ENCODE measurements around the gene RASEF. TPM values are rescaled to one million over a fixed set of nuclear protein-coding genes. Genes with fewer than 3 reads are reported as not detected.

Gene RASEF
- total and polyA plus RNA-seq, 2 of the 13 experiments (the other 11 are each of a cell fraction or from before 2014, with no cell fraction given): 0.07 TPM; not detected in 1

DNA sequence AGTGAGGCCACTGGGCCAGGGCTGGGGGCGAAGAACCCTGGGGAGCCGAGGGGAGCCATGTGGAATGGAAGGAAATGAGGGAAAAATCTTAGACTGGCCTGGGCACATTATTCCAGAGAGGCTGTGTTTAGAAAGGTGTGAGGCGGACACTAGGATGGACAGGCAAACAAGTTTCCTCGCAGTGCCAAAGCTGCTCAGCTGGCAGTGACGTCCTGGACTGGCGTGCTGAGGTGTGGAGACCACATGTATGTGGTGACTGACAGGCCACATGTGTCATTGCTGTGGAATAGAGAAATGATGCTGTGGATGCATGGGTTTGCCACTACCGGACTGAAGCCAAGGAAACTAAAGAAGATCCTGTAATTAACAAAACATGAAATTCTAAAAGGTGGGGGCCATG is 42.6 kb downstream of the RASEF start:
- Histone ChIP-seq H3K9me3 (ENCODE audit: low read length) (no peaks in the 10 kb centered on the region), H3K27ac (ENCODE audit: extremely low read length, insufficient read depth, low read length) (no peak overlapping the region), H3K4me2 (ENCODE audit: low read depth, low read length) (no peak overlapping the region), H3K36me3 (replicated peaks in 1 of 2; ENCODE audit: control insufficient read depth in 1 of 2, insufficient read depth in 2 of 2, low read length in 2 of 2) (no peaks in the 10 kb centered on the region), H3K9ac (ENCODE audit: insufficient read depth, low read depth, low read length) (no peak overlapping the region), H4K20me1 (ENCODE audit: insufficient read depth, low read length) (no peaks in the 10 kb centered on the region), H3K79me2 (ENCODE audit: insufficient read depth, low read length) (no peaks in the 10 kb centered on the region), H2AFZ (ENCODE audit: low read length) (no peak overlapping the region), H3K27me3 (ENCODE audit: control insufficient read depth in 1 of 2, insufficient read depth in 2 of 2, low read length in 2 of 2) (no peaks in the 10 kb centered on the region), H3K4me1 (ENCODE audit: insufficient read depth, low read length) (no peaks in the 10 kb centered on the region), H3K4me3 (replicated peaks in 1 of 3; ENCODE audit: insufficient read depth in 1 of 3, low read depth in 2 of 3, low read length in 3 of 3) (no peak overlapping the region)
- FAIRE-seq: no peak
- ChIA-PET POLR2A (no interaction called here), CTCF (ENCODE audit: low intra/inter-chr PET ratio, low total read pairs) (no interaction called here)
- DNase-seq (ENCODE audit: low spot score): no peak
- ATAC-seq: no peak
- intact Hi-C loops (cut with micrococcal nuclease; ENCODE audit: unreplicated experiment): no loop called here
- 27% methylated on average over 7 of the region's 7 CpGs for WGBS (ENCODE audit: low lambda C conversion rate)
- no TSS peak for BruUV-seq (replicated peaks)
- in situ Hi-C loops (cut with HindIII; ENCODE audit: extremely low pct_ligation_motif_present, low pct_unique_long_range_greater_than_20kb): no loop called here
- TF ChIP-seq WIZ (CRISPR knock-in tag; IDR thresholded peaks at IDR 0.05) (no peak), ZNF432 (CRISPR knock-in tag; IDR thresholded peaks at IDR 0.05; ENCODE audit: borderline replicate concordance) (no peak), KLF6 (CRISPR knock-in tag; IDR thresholded peaks at IDR 0.05) (no peak), NCOA1 (CRISPR knock-in tag; IDR thresholded peaks at IDR 0.05) (no peak), HNF4G (IDR thresholded peaks at IDR 0.05; ENCODE audit: borderline replicate concordance, low read depth, low read length) (no peak), HNF4G (CRISPR knock-in tag; IDR thresholded peaks at IDR 0.05; ENCODE audit: borderline replicate concordance, low read depth) (no peak), MIXL1 (CRISPR knock-in tag; IDR thresholded peaks at IDR 0.05) (no peak), THAP11 (CRISPR knock-in tag; IDR thresholded peaks at IDR 0.05) (no peak), ZNF567 (CRISPR knock-in tag; IDR thresholded peaks at IDR 0.05; ENCODE audit: borderline replicate concordance) (no peak), PRMT3 (CRISPR knock-in tag; IDR thresholded peaks at IDR 0.05; ENCODE audit: borderline replicate concordance, low read depth) (no peak), GABPA (IDR thresholded peaks at IDR 0.05; ENCODE audit: low read depth, low read length) (no peak), GABPA (CRISPR knock-in tag; IDR thresholded peaks at IDR 0.05; ENCODE audit: low read depth) (no peak), ZNF234 (CRISPR knock-in tag; conservative IDR thresholded peaks at IDR 0.05) (no peak), RFXAP (CRISPR knock-in tag; IDR thresholded peaks at IDR 0.05; ENCODE audit: borderline replicate concordance) (no peak), FOXO1 (CRISPR knock-in tag; IDR thresholded peaks at IDR 0.05) (no peak)
- TF ChIP-seq, protein P1, sequence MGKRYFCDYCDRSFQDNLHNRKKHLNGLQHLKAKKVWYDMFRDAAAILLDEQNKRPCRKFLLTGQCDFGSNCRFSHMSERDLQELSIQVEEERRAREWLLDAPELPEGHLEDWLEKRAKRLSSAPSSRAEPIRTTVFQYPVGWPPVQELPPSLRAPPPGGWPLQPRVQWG (CRISPR knock-in tag; IDR thresholded peaks at IDR 0.05; ENCODE audit: borderline replicate concordance, low read depth): no peak
- TF ChIP-seq, protein P2, sequence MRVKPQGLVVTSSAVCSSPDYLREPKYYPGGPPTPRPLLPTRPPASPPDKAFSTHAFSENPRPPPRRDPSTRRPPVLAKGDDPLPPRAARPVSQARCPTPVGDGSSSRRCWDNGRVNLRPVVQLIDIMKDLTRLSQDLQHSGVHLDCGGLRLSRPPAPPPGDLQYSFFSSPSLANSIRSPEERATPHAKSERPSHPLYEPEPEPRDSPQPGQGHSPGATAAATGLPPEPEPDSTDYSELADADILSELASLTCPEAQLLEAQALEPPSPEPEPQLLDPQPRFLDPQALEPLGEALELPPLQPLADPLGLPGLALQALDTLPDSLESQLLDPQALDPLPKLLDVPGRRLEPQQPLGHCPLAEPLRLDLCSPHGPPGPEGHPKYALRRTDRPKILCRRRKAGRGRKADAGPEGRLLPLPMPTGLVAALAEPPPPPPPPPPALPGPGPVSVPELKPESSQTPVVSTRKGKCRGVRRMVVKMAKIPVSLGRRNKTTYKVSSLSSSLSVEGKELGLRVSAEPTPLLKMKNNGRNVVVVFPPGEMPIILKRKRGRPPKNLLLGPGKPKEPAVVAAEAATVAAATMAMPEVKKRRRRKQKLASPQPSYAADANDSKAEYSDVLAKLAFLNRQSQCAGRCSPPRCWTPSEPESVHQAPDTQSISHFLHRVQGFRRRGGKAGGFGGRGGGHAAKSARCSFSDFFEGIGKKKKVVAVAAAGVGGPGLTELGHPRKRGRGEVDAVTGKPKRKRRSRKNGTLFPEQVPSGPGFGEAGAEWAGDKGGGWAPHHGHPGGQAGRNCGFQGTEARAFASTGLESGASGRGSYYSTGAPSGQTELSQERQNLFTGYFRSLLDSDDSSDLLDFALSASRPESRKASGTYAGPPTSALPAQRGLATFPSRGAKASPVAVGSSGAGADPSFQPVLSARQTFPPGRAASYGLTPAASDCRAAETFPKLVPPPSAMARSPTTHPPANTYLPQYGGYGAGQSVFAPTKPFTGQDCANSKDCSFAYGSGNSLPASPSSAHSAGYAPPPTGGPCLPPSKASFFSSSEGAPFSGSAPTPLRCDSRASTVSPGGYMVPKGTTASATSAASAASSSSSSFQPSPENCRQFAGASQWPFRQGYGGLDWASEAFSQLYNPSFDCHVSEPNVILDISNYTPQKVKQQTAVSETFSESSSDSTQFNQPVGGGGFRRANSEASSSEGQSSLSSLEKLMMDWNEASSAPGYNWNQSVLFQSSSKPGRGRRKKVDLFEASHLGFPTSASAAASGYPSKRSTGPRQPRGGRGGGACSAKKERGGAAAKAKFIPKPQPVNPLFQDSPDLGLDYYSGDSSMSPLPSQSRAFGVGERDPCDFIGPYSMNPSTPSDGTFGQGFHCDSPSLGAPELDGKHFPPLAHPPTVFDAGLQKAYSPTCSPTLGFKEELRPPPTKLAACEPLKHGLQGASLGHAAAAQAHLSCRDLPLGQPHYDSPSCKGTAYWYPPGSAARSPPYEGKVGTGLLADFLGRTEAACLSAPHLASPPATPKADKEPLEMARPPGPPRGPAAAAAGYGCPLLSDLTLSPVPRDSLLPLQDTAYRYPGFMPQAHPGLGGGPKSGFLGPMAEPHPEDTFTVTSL (CRISPR knock-in tag; IDR thresholded peaks at IDR 0.05; ENCODE audit: borderline replicate concordance): no peak
- TF ChIP-seq, protein P3, sequence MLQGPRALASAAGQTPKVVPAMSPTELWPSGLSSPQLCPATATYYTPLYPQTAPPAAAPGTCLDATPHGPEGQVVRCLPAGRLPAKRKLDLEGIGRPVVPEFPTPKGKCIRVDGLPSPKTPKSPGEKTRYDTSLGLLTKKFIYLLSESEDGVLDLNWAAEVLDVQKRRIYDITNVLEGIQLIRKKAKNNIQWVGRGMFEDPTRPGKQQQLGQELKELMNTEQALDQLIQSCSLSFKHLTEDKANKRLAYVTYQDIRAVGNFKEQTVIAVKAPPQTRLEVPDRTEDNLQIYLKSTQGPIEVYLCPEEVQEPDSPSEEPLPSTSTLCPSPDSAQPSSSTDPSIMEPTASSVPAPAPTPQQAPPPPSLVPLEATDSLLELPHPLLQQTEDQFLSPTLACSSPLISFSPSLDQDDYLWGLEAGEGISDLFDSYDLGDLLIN (CRISPR knock-in tag; IDR thresholded peaks at IDR 0.05; ENCODE audit: borderline replicate concordance): no peak

All from HepG2 (cell line).